DOHH2 (cell line): ENCODE measurements around the gene FAM89B.

Experiments
- H3F3A ChIP-seq: fragments of 200-600 bp; sonication (generic), shearing (Covaris generic); 2 replicates; pipeline ENCODE4 v1.6.0; 2016; ENCODE audit warnings: antibody characterized with exemption, mild to moderate bottlenecking; ENCODE audit not compliant: control insufficient read depth, insufficient read depth
- H3K27ac ChIP-seq: fragments of 200-600 bp; sonication (generic); 2 replicates; pipeline ENCODE4 v1.5.1; 2014; ENCODE audit warnings: low read depth, mild to moderate bottlenecking, low read length, moderate library complexity
- H3K27me3 ChIP-seq: fragments of 200-600 bp; sonication (generic); 2 replicates; pipeline ENCODE4 v1.6.1; 2014; ENCODE audit warnings: mild to moderate bottlenecking, low read length, mixed read lengths; ENCODE audit not compliant: control insufficient read depth
- H3K36me3 ChIP-seq: fragments of 200-600 bp; sonication (generic); 2 replicates; pipeline ENCODE4 v1.6.1; 2014; ENCODE audit warnings: mild to moderate bottlenecking, low read length, moderate library complexity, mixed read lengths; ENCODE audit not compliant: control insufficient read depth
- H3K4me1 ChIP-seq: fragments of 200-600 bp; sonication (generic); 2 replicates; pipeline ENCODE4 v1.6.1; 2014; ENCODE audit warnings: mild to moderate bottlenecking, low read length, mixed read lengths; ENCODE audit not compliant: control insufficient read depth
- H3K4me2 ChIP-seq: fragments of 200-600 bp; sonication (generic); 2 replicates; pipeline ENCODE4 v1.6.0; 2014; ENCODE audit warnings: mild to moderate bottlenecking, low read length, moderate library complexity
- H3K4me3 ChIP-seq: fragments of 200-600 bp; sonication (generic); 2 replicates; pipeline ENCODE4 v1.5.1; 2014; ENCODE audit warnings: mild to moderate bottlenecking, low read length, mixed read lengths
- H3K79me2 ChIP-seq: fragments of 200-600 bp; sonication (generic); 2 replicates; pipeline ENCODE4 v1.6.1; 2014; ENCODE audit warnings: mild to moderate bottlenecking, low read length, mixed read lengths; ENCODE audit not compliant: control insufficient read depth
- H3K9me2 ChIP-seq: fragments of 200-600 bp; sonication (generic); replicated peaks from 2 replicates; pipeline ENCODE4 v1.6.1; 2014; ENCODE audit warnings: mild to moderate bottlenecking, low read length, mixed read lengths; ENCODE audit not compliant: control insufficient read depth
- H3K9me3 ChIP-seq: fragments of 200-600 bp; sonication (generic); 2 replicates; pipeline ENCODE4 v1.6.1; 2014; ENCODE audit warnings: antibody characterized with exemption, low read length, mixed read lengths; ENCODE audit not compliant: control insufficient read depth, insufficient read depth
- H4K20me1 ChIP-seq: fragments of 200-600 bp; sonication (generic); 2 replicates; pipeline ENCODE4 v1.6.0; 2014; ENCODE audit warnings: low read depth, mild to moderate bottlenecking, antibody characterized with exemption, low read length, moderate library complexity; ENCODE audit not compliant: control insufficient read depth, insufficient read depth
- CTCF ChIP-seq: fragments of 200-600 bp; sonication (generic); IDR thresholded peaks from one replicate; pipeline ENCODE4 v1.5.1; 2014; ENCODE audit warnings: antibody characterized with exemption, mild to moderate bottlenecking, low read depth, low read length; ENCODE audit not compliant: poor library complexity, severe bottlenecking
- EZH2phosphoT487 ChIP-seq: fragments of 200-600 bp; sonication (generic); IDR thresholded peaks from 2 replicates; pipeline ENCODE4 v1.6.1; 2017; ENCODE audit warnings: borderline replicate concordance, mild to moderate bottlenecking, antibody characterized with exemption, low read length, moderate library complexity, mixed read lengths

The FAM89B gene

GRCh38 chr11:65559951-65560537 is 12.3 kb upstream of the FAM89B start:
- Histone ChIP-seq H3K4me3 (no peak overlapping the region), H3K4me2 (no peak overlapping the region), H4K20me1 (no peaks in the 10 kb centered on the region), H3K79me2 (no peaks in the 10 kb centered on the region), H3F3A (no peaks in the 10 kb centered on the region), H3K9me3 (no peaks in the 10 kb centered on the region), H3K27me3 (no peaks in the 10 kb centered on the region), H3K9me2 (no peaks in the 10 kb centered on the region), H3K27ac (no peak overlapping the region), H3K36me3 (no peaks in the 10 kb centered on the region), H3K4me1 (peaks cover 16% of the 10 kb centered on the region)
- TF ChIP-seq CTCF (no peak), EZH2phosphoT487 (no peak)

DNA sequence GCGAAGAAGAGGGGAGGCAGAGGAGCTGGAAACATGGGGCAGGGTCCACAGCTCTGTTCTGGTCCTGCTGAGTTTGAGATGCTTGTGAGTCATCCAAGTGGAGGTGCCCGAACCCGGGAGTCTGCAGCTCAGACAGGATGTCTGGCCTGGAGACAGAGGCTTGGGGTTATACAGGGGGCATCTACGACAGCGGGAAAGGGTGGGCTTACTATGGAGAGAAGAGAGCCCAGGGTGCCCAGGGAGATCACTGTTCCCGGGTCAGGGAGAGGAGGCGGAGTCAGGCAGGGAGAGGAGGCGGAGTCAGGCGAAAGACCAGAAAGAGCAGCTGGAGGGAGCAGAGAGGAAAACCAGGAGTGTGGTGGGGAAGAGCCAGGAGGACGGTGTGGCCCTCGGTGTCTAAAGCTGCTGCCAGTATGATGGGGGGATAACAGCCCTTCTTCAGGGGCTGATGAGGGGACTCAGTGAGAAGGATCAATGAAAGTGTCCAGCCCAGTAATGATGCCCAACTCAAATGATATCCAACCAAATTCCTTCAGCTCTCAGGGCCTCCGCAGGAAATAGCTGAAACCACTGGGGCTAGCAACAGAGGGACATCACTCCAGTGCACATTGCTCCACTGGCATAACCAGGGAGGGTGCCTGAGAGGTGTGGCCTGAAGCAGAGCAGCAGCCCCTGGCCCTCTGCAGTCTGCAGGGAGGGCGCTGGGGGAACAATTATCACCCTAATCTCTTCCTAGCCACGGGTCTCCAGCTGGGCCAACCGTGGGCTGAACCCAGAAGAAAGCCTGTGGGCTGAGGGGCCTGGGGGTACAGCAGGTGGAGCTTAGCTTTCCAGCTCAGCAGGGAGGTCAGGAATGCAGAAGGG is 11.6 kb upstream of the FAM89B start:
- peaks cover 2% of the 10 kb centered on the region; the same call in 1 of the 2 replicates for H3K36me3 ChIP-seq
- no peaks in the 10 kb centered on the region for H3K27me3 ChIP-seq
- peaks cover 4% of the 10 kb centered on the region for H3K79me2 ChIP-seq
- no peak overlapping the region for H3K4me2 ChIP-seq
- peaks cover 22% of the 10 kb centered on the region for H3K4me1 ChIP-seq
- no peak overlapping the region for H3K27ac ChIP-seq
- H4K20me1 ChIP-seq: no peaks in the 10 kb centered on the region
- no peaks in the 10 kb centered on the region for H3K9me3 ChIP-seq
- H3K4me3 ChIP-seq: no peak overlapping the region
- no peaks in the 10 kb centered on the region for H3K9me2 ChIP-seq
- H3F3A ChIP-seq: no peaks in the 10 kb centered on the region
- TF ChIP-seq EZH2phosphoT487 (no peak), CTCF (no peak)

- H3K4me1 ChIP-seq: peaks cover 35% of the 10 kb centered on the region
- no peaks in the 10 kb centered on the region for H3K27me3 ChIP-seq
- H3K9me3 ChIP-seq: no peaks in the 10 kb centered on the region
- no peak overlapping the region for H3K4me3 ChIP-seq
- no peak overlapping the region for H3K4me2 ChIP-seq
- H3K9me2 ChIP-seq: no peaks in the 10 kb centered on the region
- H3K36me3 ChIP-seq: peaks cover 9% of the 10 kb centered on the region
- TF ChIP-seq EZH2phosphoT487 (no peak), CTCF (no peak)
- H3K79me2 ChIP-seq: peaks cover 15% of the 10 kb centered on the region
- no peaks in the 10 kb centered on the region for H3F3A ChIP-seq
- H4K20me1 ChIP-seq: no peaks in the 10 kb centered on the region
- no peak overlapping the region for H3K27ac ChIP-seq
Measured at GRCh38 chr11:65562020-65562419, 10.3 kb upstream of the FAM89B start.
